Stomach (tissue), 9 donors: ENCODE measurements around the gene SLC39A8. TPM values are rescaled to one million over a fixed set of nuclear protein-coding genes. Genes with fewer than 3 reads are reported as not detected.
"Not testable (repeated sequence)": the region's sequence is repeated elsewhere in the genome, so short reads cannot be mapped to it uniquely, and the experiment has no call there.

ENCODE experiments used
- DNase-seq, 2 donors: peaks; one replicate each; pipeline versions ENCODE4 v3.0.0 to v3.0.0-alpha.2; 2013 to 2019
- H3K27ac ChIP-seq, 5 donors: fragments of 200-600 bp in 4 of 5; sonication (generic) in 4 of 5; one replicate each; pipeline ENCODE4 v1.5.1; 2013 to 2019; ENCODE audit warnings: mild to moderate bottlenecking in 1 of 5, moderate library complexity in 1 of 5
- H3K27me3 ChIP-seq, 3 donors: fragments of 200-600 bp; sonication (generic); one replicate each; pipeline ENCODE4 v1.5.1; 2017 to 2019; ENCODE audit warnings: mixed run types in 1 of 3
- H3K36me3 ChIP-seq, 4 donors: fragments of 200-600 bp; sonication (generic); 1 replicate in 3 of 4; 2 replicates in 1 of 4; pipeline ENCODE4 v1.5.1; 2016 to 2019
- H3K4me1 ChIP-seq, 4 donors: fragments of 200-600 bp; sonication (generic); one replicate each; pipeline ENCODE4 v1.5.1; 2016 to 2019
- H3K4me3 ChIP-seq, 4 donors: fragments of 200-600 bp; sonication (generic) in 3 of 4; one replicate each; pipeline ENCODE4 v1.5.1; 2016 to 2019; ENCODE audit warnings: mild to moderate bottlenecking in 1 of 4
- H3K9me3 ChIP-seq, 4 donors: fragments of 200-600 bp; sonication (generic); one replicate each; pipeline ENCODE4 v1.5.1; 2016 to 2019
- CTCF ChIP-seq, 7 experiments: fragments of 450-650 bp in 4 of 7; fragments of 200-600 bp in 3 of 7; sonication (generic) in 3 of 7; IDR thresholded peaks; one replicate each; pipeline ENCODE4 v1.5.1; 2016 to 2019; ENCODE audit warnings: antibody characterized with exemption in 7 of 7, control low read depth in 2 of 7, mild to moderate bottlenecking in 1 of 7
- EP300 ChIP-seq: sonication (generic); formaldehyde crosslinking; IDR thresholded peaks from one replicate; pipeline ENCODE4 v1.6.1; 2017; ENCODE audit warnings: antibody characterized with exemption
- POLR2A ChIP-seq, 4 donors: fragments of 450-650 bp; IDR thresholded peaks; one replicate each; pipeline ENCODE4 v1.6.1; 2016; ENCODE audit warnings: antibody characterized with exemption in 4 of 4, control low read depth in 2 of 4, mild to moderate bottlenecking in 1 of 4, moderate library complexity in 1 of 4
- POLR2AphosphoS5 ChIP-seq, 3 donors: sonication (generic); formaldehyde crosslinking; IDR thresholded peaks; one replicate each; pipeline ENCODE4 v1.6.1; 2016; ENCODE audit warnings: antibody characterized with exemption in 3 of 3
- WGBS, 5 donors: extraction: QIAGEN DNeasy Blood & Tissue Kit in 3 of 5; methylation state at CpG; one replicate each; pipeline versions ENCODE4 v1.1.5 to v1.1.7; 2013 to 2018; 5-methylcytosine and 5-hydroxymethylcytosine counted together
- intact Hi-C: fragments of 100-400 bp; cut with DNase I; formaldehyde crosslinking; loops from one replicate; pipeline ENCODE4 v1.15.1; 2023; ENCODE audit warnings: low total_unique reads
- polyA plus RNA-seq, 3 donors: library from polyadenylated mRNA; stranded (reverse); fragments of 200-250 nt; gene quantifications; one replicate each; pipeline ENCODE4 v1.2.3, GENCODE V29; 2013
- total RNA-seq, 5 donors: library from RNA; depleted of rRNA; stranded (reverse); fragments of >200 nt; gene quantifications; one replicate each; pipeline versions ENCODE4 v1.1.0 to v1.2.3, GENCODE V29; 2014 to 2016
- donor health status: healthy with polysubstance abuse.
- donor health status: Bipolar disorder and iron deficiency.
- donor health status: healthy.

The SLC39A8 gene
- total and polyA plus RNA-seq, 8 donors, result 1.8 to 24.6 (median 9.4) TPM

DNA sequence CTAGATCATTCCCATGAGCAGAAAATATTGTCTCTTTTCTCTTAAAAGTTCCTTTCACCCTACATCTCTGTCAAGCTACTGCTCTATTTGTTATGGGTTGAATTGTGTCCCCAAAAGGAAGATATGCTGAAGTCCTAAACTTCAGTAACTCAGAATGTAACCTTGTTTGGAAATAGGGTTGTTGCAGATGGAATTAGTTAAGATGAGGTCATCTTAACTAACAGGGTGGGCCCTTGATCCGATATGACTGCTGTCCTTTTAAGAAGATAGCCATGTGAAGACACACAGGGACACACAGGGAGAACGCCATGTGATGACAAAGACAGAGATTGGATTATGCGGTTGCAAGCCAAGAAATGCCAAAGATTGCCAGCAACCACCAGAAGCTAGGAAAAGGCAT, 12.8 kb upstream of the SLC39A8 start:
- DNase-seq, result no peak
- intact Hi-C loops, result no loop called here
- no peaks in the 10 kb centered on the region for H3K27me3 ChIP-seq
- H3K27ac ChIP-seq, result no peak overlapping the region
- TF ChIP-seq POLR2A (IDR thresholded peaks at IDR 0.05) (no peak), POLR2AphosphoS5 (IDR thresholded peaks at IDR 0.05) (no peak), EP300 (no peak), CTCF (IDR thresholded peaks at IDR 0.05) (no peak)
- H3K36me3 ChIP-seq, result no peaks in the 10 kb centered on the region
- no peak overlapping the region for H3K4me3 ChIP-seq
- WGBS, 5 donors, result 85 to 95% (median 94%) methylated on average over 3 of the region's 3 CpGs
- no peaks in the 10 kb centered on the region for H3K4me1 ChIP-seq
- H3K9me3 ChIP-seq, result no peaks in the 10 kb centered on the region

- H3K27ac ChIP-seq, intact Hi-C loops, H3K36me3 ChIP-seq, DNase-seq, H3K4me1 ChIP-seq, H3K9me3 ChIP-seq, H3K4me3 ChIP-seq, H3K27me3 ChIP-seq: not testable (repeated sequence)
Observed at GRCh38 chr4:102357637-102358036, 12.4 kb upstream of the SLC39A8 start.

DNA sequence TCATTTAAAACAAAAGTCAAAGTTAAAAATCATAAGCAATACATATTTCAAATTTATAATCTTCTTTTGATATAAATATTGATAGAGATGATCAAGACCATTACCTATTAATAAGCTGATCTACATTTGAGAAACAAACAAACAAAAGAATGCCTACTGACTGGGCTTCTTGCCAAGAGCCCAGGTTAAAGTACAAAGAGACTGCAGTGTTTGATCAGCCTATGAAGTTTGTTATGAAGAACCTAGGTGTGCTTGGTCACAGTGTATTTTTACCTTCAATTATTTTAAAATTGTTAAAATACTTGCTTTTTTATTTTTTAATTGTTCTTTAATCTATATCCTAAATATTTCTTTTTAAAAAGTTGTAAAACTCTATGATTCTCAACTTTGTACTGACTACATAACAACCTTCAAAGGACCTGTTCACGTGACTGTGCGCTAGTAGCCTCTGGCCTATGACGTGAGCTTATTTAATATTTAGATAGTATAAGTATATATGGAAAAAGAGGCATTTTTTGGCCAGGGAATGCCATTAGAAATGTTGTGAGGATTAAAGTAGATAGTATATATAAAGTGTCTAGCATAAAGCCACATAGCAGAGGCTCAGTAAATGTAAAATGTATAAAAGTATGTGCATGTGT, 11.4 kb upstream of the SLC39A8 start:
- Histone ChIP-seq H3K4me3 (no peak overlapping the region), H3K9me3 (no peaks in the 10 kb centered on the region), H3K27me3 (no peaks in the 10 kb centered on the region), H3K36me3 (no peaks in the 10 kb centered on the region), H3K4me1 (peaks cover 0 to 4% (median 0%) of the 10 kb centered on the region in 4 donors), H3K27ac (no peak overlapping the region)
- WGBS, 5 donors, result 77 to 91% (median 81%) methylated on average over 3 of the region's 3 CpGs
- TF ChIP-seq EP300, result no peak
- intact Hi-C loops, result no loop called here
- DNase-seq, result peak in 1 of 2 donors; percentile 15

GRCh38 chr4:102355748-102356147, 10.5 kb upstream of the SLC39A8 start:
- H3K27ac ChIP-seq, result no peak overlapping the region
- intact Hi-C loops, result no loop called here
- TF ChIP-seq CTCF (IDR thresholded peaks at IDR 0.05), result no peak
- TF ChIP-seq POLR2A (IDR thresholded peaks at IDR 0.05), result no peak
- TF ChIP-seq POLR2AphosphoS5 (IDR thresholded peaks at IDR 0.05), result no peak
- no peak for TF ChIP-seq EP300

GRCh38 chr4:102354671-102355454, 9.6 kb upstream of the SLC39A8 start:
- TF ChIP-seq POLR2AphosphoS5 (IDR thresholded peaks at IDR 0.05) (no peak), EP300 (no peak), POLR2A (IDR thresholded peaks at IDR 0.05) (no peak), CTCF (IDR thresholded peaks at IDR 0.05) (no peak)
- no peak for DNase-seq
- no peak overlapping the region for H3K4me3 ChIP-seq
- H3K4me1 ChIP-seq, result peaks cover 0 to 4% (median 0%) of the 10 kb centered on the region in 4 donors
- intact Hi-C loops, result no loop called here
- no peak overlapping the region for H3K27ac ChIP-seq
- no peaks in the 10 kb centered on the region for H3K9me3 ChIP-seq
- no peaks in the 10 kb centered on the region for H3K36me3 ChIP-seq
- H3K27me3 ChIP-seq, result no peaks in the 10 kb centered on the region
- 68 to 90% (median 80%) methylated on average over 2 of the region's 2 CpGs for WGBS, 5 donors

More at GRCh38 chr4:102355748-102356147, 10.5 kb upstream of the SLC39A8 start:
- Histone ChIP-seq H3K9me3 (no peaks in the 10 kb centered on the region), H3K36me3 (no peaks in the 10 kb centered on the region), H3K27me3 (no peaks in the 10 kb centered on the region), H3K4me1 (peaks cover 0 to 4% (median 0%) of the 10 kb centered on the region in 4 donors), H3K4me3 (no peak overlapping the region)
- DNase-seq, result no peak
- WGBS, 5 donors, result 69 to 87% (median 82%) methylated on average over 2 of the region's 2 CpGs
